Stomach (tissue), 9 donors: Measurements from ENCODE around the gene IPO11. TPM values are rescaled to one million over a fixed set of nuclear protein-coding genes. Genes with fewer than 3 reads are reported as not detected.

ENCODE experiments used
- DNase-seq, 2 donors: peaks; one replicate each; pipeline versions ENCODE4 v3.0.0 to v3.0.0-alpha.2; 2013 to 2019
- H3K27ac ChIP-seq, 5 donors: fragments of 200-600 bp in 4 of 5; sonication (generic) in 4 of 5; one replicate each; pipeline ENCODE4 v1.5.1; 2013 to 2019; ENCODE audit warnings: mild to moderate bottlenecking in 1 of 5, moderate library complexity in 1 of 5
- H3K27me3 ChIP-seq, 3 donors: fragments of 200-600 bp; sonication (generic); one replicate each; pipeline ENCODE4 v1.5.1; 2017 to 2019; ENCODE audit warnings: mixed run types in 1 of 3
- H3K36me3 ChIP-seq, 4 donors: fragments of 200-600 bp; sonication (generic); 1 replicate in 3 of 4; 2 replicates in 1 of 4; pipeline ENCODE4 v1.5.1; 2016 to 2019
- H3K4me1 ChIP-seq, 4 donors: fragments of 200-600 bp; sonication (generic); one replicate each; pipeline ENCODE4 v1.5.1; 2016 to 2019
- H3K4me3 ChIP-seq, 4 donors: fragments of 200-600 bp; sonication (generic) in 3 of 4; one replicate each; pipeline ENCODE4 v1.5.1; 2016 to 2019; ENCODE audit warnings: mild to moderate bottlenecking in 1 of 4
- H3K9me3 ChIP-seq, 4 donors: fragments of 200-600 bp; sonication (generic); one replicate each; pipeline ENCODE4 v1.5.1; 2016 to 2019
- CTCF ChIP-seq, 7 experiments: fragments of 450-650 bp in 4 of 7; fragments of 200-600 bp in 3 of 7; sonication (generic) in 3 of 7; IDR thresholded peaks; one replicate each; pipeline ENCODE4 v1.5.1; 2016 to 2019; ENCODE audit warnings: antibody characterized with exemption in 7 of 7, control low read depth in 2 of 7, mild to moderate bottlenecking in 1 of 7
- EP300 ChIP-seq: sonication (generic); formaldehyde crosslinking; IDR thresholded peaks from one replicate; pipeline ENCODE4 v1.6.1; 2017; ENCODE audit warnings: antibody characterized with exemption
- POLR2A ChIP-seq, 4 donors: fragments of 450-650 bp; IDR thresholded peaks; one replicate each; pipeline ENCODE4 v1.6.1; 2016; ENCODE audit warnings: antibody characterized with exemption in 4 of 4, control low read depth in 2 of 4, mild to moderate bottlenecking in 1 of 4, moderate library complexity in 1 of 4
- POLR2AphosphoS5 ChIP-seq, 3 donors: sonication (generic); formaldehyde crosslinking; IDR thresholded peaks; one replicate each; pipeline ENCODE4 v1.6.1; 2016; ENCODE audit warnings: antibody characterized with exemption in 3 of 3
- WGBS, 5 donors: extraction: QIAGEN DNeasy Blood & Tissue Kit in 3 of 5; methylation state at CpG; one replicate each; pipeline versions ENCODE4 v1.1.5 to v1.1.7; 2013 to 2018; 5-methylcytosine and 5-hydroxymethylcytosine counted together
- intact Hi-C: fragments of 100-400 bp; cut with DNase I; formaldehyde crosslinking; loops from one replicate; pipeline ENCODE4 v1.15.1; 2023; ENCODE audit warnings: low total_unique reads
- polyA plus RNA-seq, 3 donors: library from polyadenylated mRNA; stranded (reverse); fragments of 200-250 nt; gene quantifications; one replicate each; pipeline ENCODE4 v1.2.3, GENCODE V29; 2013
- total RNA-seq, 5 donors: library from RNA; depleted of rRNA; stranded (reverse); fragments of >200 nt; gene quantifications; one replicate each; pipeline versions ENCODE4 v1.1.0 to v1.2.3, GENCODE V29; 2014 to 2016
- donor health status: healthy with polysubstance abuse.
- donor health status: Bipolar disorder and iron deficiency.
- donor health status: healthy.

The IPO11 gene
- total and polyA plus RNA-seq, 8 donors = 8.0 to 37.5 (median 9.8) TPM

DNA sequence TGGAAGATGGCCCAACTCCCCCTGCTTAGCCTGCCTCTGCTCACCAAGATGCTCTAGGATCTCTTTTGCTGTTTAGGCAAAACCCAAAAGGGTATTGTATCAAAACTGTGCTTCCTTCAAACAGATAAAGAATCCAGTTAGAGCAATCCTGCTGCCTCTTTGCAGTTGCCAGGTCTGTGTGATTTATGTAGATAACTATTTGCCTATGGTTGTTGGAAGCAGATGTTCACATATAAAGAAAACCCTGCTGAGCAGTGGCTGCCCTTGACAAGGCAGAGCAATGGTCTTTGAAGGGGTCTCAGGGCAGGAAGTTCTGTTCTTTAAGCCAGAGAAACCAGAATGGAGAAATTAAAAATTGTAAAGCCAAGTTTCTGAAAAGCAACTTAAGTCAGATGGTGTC lies 234.7 kb downstream of the IPO11 start:
- no peak for TF ChIP-seq POLR2A (IDR thresholded peaks at IDR 0.05)
- TF ChIP-seq CTCF (IDR thresholded peaks at IDR 0.05) = no peak
- TF ChIP-seq EP300 = no peak
- no peak for TF ChIP-seq POLR2AphosphoS5 (IDR thresholded peaks at IDR 0.05)
- Histone ChIP-seq H3K36me3 (no peaks in the 10 kb centered on the region), H3K27me3 (no peaks in the 10 kb centered on the region), H3K4me3 (no peak overlapping the region), H3K27ac (no peak overlapping the region), H3K4me1 (no peaks in the 10 kb centered on the region), H3K9me3 (no peaks in the 10 kb centered on the region)
- intact Hi-C loops = no loop called here
- no peak for DNase-seq

DNA sequence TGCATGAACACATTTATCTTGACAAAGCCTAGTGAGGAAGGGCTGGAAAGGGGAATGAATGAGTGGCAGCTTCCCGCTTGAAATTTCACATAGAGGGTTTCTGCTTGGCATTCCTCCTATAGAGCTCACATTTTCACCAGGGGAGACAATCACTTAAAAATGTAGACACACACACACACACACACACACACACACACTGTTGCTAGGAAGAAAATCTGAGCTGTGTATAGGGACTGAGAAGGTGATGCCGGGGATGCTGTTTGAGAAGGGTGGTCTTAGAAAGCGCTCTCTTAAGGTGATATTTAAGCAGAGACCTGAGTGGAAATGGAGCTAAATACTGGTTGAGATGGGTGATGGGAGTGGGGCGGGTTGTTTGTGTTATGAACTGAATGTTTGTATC lies 236.5 kb downstream of the IPO11 start:
- no peak overlapping the region for H3K27ac ChIP-seq
- no peak for DNase-seq
- intact Hi-C loops = no loop called here
- no peaks in the 10 kb centered on the region for H3K4me1 ChIP-seq
- TF ChIP-seq POLR2A (IDR thresholded peaks at IDR 0.05) = no peak
- TF ChIP-seq EP300 = no peak
- no peak for TF ChIP-seq POLR2AphosphoS5 (IDR thresholded peaks at IDR 0.05)
- TF ChIP-seq CTCF (IDR thresholded peaks at IDR 0.05) = no peak
- WGBS, 5 donors = 87 to 96% (median 92%) methylated on average over 4 of the region's 4 CpGs
- peaks cover 0 to 6% (median 0%) of the 10 kb centered on the region in 4 donors for H3K9me3 ChIP-seq
- H3K4me3 ChIP-seq = no peak overlapping the region
- no peaks in the 10 kb centered on the region for H3K27me3 ChIP-seq
- no peaks in the 10 kb centered on the region for H3K36me3 ChIP-seq

DNA sequence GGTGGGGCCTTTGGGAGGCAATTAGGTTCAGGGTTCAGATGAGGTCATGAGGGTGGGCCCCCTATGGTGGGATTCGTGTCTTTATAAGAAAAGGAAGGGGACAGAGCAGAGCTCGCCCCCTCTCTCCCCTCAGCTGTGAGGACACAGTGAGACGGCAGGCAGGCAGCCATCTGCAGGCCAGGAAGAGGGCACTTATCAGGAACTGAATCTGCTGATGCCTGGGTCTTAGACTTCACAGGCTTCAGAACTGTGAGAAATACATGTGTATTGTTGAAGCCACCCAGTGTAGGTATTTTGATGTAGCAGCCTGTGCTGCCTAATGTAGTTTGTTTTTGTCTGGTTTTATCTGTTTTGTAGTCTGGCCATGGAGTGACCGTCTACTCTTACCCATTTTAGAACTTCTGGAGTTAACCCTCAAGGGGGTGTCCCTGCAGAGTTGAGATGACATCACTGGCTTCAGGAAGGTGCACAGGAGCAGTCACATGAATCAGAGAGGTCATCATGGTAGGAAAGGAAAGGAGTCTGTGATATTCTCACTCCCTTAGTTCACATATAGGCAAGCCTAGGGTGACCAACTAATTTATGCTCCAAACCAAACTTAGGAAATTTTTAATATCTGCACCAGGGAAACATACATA lies 237.0 kb downstream of the IPO11 start:
- TF ChIP-seq EP300 (no peak), CTCF (IDR thresholded peaks at IDR 0.05) (no peak), POLR2A (IDR thresholded peaks at IDR 0.05) (no peak), POLR2AphosphoS5 (IDR thresholded peaks at IDR 0.05) (no peak)
- no peak overlapping the region for H3K4me3 ChIP-seq
- H3K9me3 ChIP-seq = peaks cover 0 to 6% (median 0%) of the 10 kb centered on the region in 4 donors
- 56 to 77% (median 61%) methylated on average over 3 to 4 of the region's 4 CpGs for WGBS, 5 donors
- H3K4me1 ChIP-seq = no peaks in the 10 kb centered on the region
- H3K27ac ChIP-seq = no peak overlapping the region
- no peaks in the 10 kb centered on the region for H3K27me3 ChIP-seq
- intact Hi-C loops = no loop called here
- H3K36me3 ChIP-seq = no peaks in the 10 kb centered on the region
- peak in 1 of 2 donors; percentile 17 for DNase-seq

DNA sequence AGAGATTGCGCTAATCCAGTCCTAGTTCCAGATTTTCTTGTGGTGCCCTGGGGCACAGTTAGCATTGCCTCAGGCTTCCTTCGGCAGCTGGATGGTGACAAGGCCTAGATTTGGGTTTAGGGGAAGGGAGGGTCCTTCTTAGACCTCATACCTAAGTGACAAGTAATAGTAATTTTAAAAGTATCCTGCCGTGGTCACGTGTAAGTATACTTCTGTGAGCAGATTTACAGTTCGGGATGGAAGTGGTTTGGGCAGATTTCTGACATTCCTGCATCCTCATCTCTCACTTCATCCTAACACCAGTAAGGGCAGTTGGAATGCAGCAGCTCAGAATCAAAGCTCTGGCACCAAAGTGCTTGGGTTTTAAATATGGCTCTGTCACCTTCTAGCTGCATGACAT lies 237.6 kb downstream of the IPO11 start:
- TF ChIP-seq POLR2A (IDR thresholded peaks at IDR 0.05) (no peak), CTCF (IDR thresholded peaks at IDR 0.05) (no peak), EP300 (no peak), POLR2AphosphoS5 (IDR thresholded peaks at IDR 0.05) (no peak)
- intact Hi-C loops = no loop called here
- Histone ChIP-seq H3K27me3 (no peaks in the 10 kb centered on the region), H3K4me1 (no peaks in the 10 kb centered on the region), H3K27ac (no peak overlapping the region), H3K36me3 (no peaks in the 10 kb centered on the region), H3K4me3 (no peak overlapping the region), H3K9me3 (peaks cover 0 to 6% (median 0%) of the 10 kb centered on the region in 4 donors)
- 83 to 87% (median 84%) methylated on average over 5 of the region's 5 CpGs for WGBS, 5 donors
- no peak for DNase-seq
